Esophagus squamous epithelium (tissue), 5 donors: ENCODE results near the gene OR5AU1. TPM values are rescaled to one million over a fixed set of nuclear protein-coding genes. Genes with fewer than 3 reads are reported as not detected.
A peak's percentile ranks its signal among the peaks of the same experiment; 100 is the strongest.

Experiments
- DNase-seq: peaks from one replicate; lab custom pipeline; 2025; lab: John Stamatoyannopoulos, UW
- H3K27ac ChIP-seq, 4 donors: fragments of 200-600 bp; sonication (generic); one replicate each; pipeline ENCODE4 v1.5.1; 2016 to 2019; ENCODE audit warnings: mild to moderate bottlenecking in 1 of 4
- H3K27me3 ChIP-seq, 4 donors: fragments of 200-600 bp; sonication (generic); 1 replicate in 3 of 4; 2 replicates in 1 of 4; pipeline versions ENCODE4 v1.5.1 to v1.6.0; 2017 to 2021; ENCODE audit warnings: antibody characterized with exemption in 1 of 4
- H3K36me3 ChIP-seq, 3 donors: fragments of 200-600 bp; sonication (generic); one replicate each; pipeline ENCODE4 v1.5.1; 2016 to 2019
- H3K4me1 ChIP-seq, 3 donors: fragments of 200-600 bp; sonication (generic); one replicate each; pipeline ENCODE4 v1.5.1; 2017 to 2019
- H3K4me3 ChIP-seq, 4 donors: fragments of 200-600 bp; sonication (generic); 1 replicate in 3 of 4; 2 replicates in 1 of 4; pipeline ENCODE4 v1.5.1; 2016 to 2019; ENCODE audit warnings: mild to moderate bottlenecking in 2 of 4, moderate library complexity in 1 of 4
- H3K9me3 ChIP-seq, 3 donors: fragments of 200-600 bp; sonication (generic); one replicate each; pipeline ENCODE4 v1.5.1; 2016 to 2019
- CTCF ChIP-seq, 6 experiments: fragments of 450-650 bp in 4 of 6; fragments of 200-600 bp in 2 of 6; sonication (generic) in 2 of 6; IDR thresholded peaks; one replicate each; pipeline ENCODE4 v1.5.1; 2016 to 2019; ENCODE audit warnings: antibody characterized with exemption in 6 of 6, mild to moderate bottlenecking in 4 of 6, moderate library complexity in 4 of 6
- POLR2A ChIP-seq, 4 donors: fragments of 450-650 bp; IDR thresholded peaks; one replicate each; pipeline ENCODE4 v1.6.1; 2017; ENCODE audit warnings: antibody characterized with exemption in 4 of 4, mild to moderate bottlenecking in 4 of 4, moderate library complexity in 3 of 4
- WGBS, 2 donors: methylation state at CpG; one replicate each; pipeline ENCODE4 v1.1.5; 2018; 5-methylcytosine and 5-hydroxymethylcytosine counted together
- intact Hi-C: fragments of 100-400 bp; cut with DNase I; formaldehyde crosslinking; loops from one replicate; pipeline ENCODE4 v1.15.0; 2022
- total RNA-seq, 4 donors: library from RNA; depleted of rRNA; stranded (reverse); fragments of >200 nt; gene quantifications; one replicate each; pipeline ENCODE4 v1.1.0, GENCODE V29; 2016
- donor health status: DM: yes; HTN: yes; CAD: no.

Gene OR5AU1
- total RNA-seq, 4 donors from 2014 or later, result not detected

GRCh38 chr14:21142357-21142756, 13.5 kb downstream of the OR5AU1 start:
- Histone ChIP-seq H3K4me1 (no peaks in the 10 kb centered on the region), H3K4me3 (no peak overlapping the region), H3K9me3 (peaks cover 0 to 9% (median 8%) of the 10 kb centered on the region in 3 donors), H3K27me3 (peaks cover 0 to 4% (median 0%) of the 10 kb centered on the region in 4 donors), H3K27ac (no peak overlapping the region), H3K36me3 (no peaks in the 10 kb centered on the region)
- 85 to 96% methylated on average over 1 of the region's 1 CpG for WGBS, 2 donors
- TF ChIP-seq POLR2A (IDR thresholded peaks at IDR 0.05) (no peak), CTCF (IDR thresholded peaks at IDR 0.05) (no peak)
- intact Hi-C loops, result no loop called here
- DNase-seq, result no peak

- 6 to 17% methylated on average over 1 of the region's 1 CpG for WGBS, 2 donors
- Histone ChIP-seq H3K36me3 (no peaks in the 10 kb centered on the region), H3K4me3 (no peak overlapping the region), H3K27ac (no peak overlapping the region), H3K9me3 (no peaks in the 10 kb centered on the region), H3K4me1 (no peaks in the 10 kb centered on the region), H3K27me3 (no peaks in the 10 kb centered on the region)
- no peak for TF ChIP-seq POLR2A (IDR thresholded peaks at IDR 0.05)
- TF ChIP-seq CTCF (IDR thresholded peaks at IDR 0.05), result peak; percentile 24 to 62 (median 44)
- intact Hi-C loops, result no loop called here
- DNase-seq, result no peak
Observed at GRCh38 chr14:21136024-21136423, 19.8 kb downstream of the OR5AU1 start.

GRCh38 chr14:21133901-21134300, 22.0 kb downstream of the OR5AU1 start:
- Histone ChIP-seq H3K36me3 (no peaks in the 10 kb centered on the region), H3K9me3 (no peaks in the 10 kb centered on the region), H3K27me3 (no peaks in the 10 kb centered on the region), H3K27ac (no peak overlapping the region), H3K4me3 (no peak overlapping the region), H3K4me1 (no peaks in the 10 kb centered on the region)
- TF ChIP-seq POLR2A (IDR thresholded peaks at IDR 0.05) (no peak), CTCF (IDR thresholded peaks at IDR 0.05) (no peak)
- intact Hi-C loops, result no loop called here
- WGBS, 2 donors, result 50 to 60% methylated on average over 1 of the region's 1 CpG
- DNase-seq, result no peak

GRCh38 chr14:21123429-21123828, 32.4 kb downstream of the OR5AU1 start:
- Histone ChIP-seq H3K27ac (no peak overlapping the region), H3K36me3 (no peaks in the 10 kb centered on the region), H3K4me3 (no peak overlapping the region), H3K9me3 (no peaks in the 10 kb centered on the region), H3K4me1 (peaks cover 0 to 8% (median 0%) of the 10 kb centered on the region in 3 donors), H3K27me3 (no peaks in the 10 kb centered on the region)
- intact Hi-C loops, result no loop called here
- TF ChIP-seq POLR2A (IDR thresholded peaks at IDR 0.05) (no peak), CTCF (IDR thresholded peaks at IDR 0.05) (no peak)
- DNase-seq, result no peak
- WGBS, 2 donors, result 57 to 78% methylated on average over 1 of the region's 1 CpG

GRCh38 chr14:21121122-21121521, 34.7 kb downstream of the OR5AU1 start:
- Histone ChIP-seq H3K27ac (no peak overlapping the region), H3K4me3 (no peak overlapping the region), H3K4me1 (peaks cover 0 to 8% (median 0%) of the 10 kb centered on the region in 3 donors), H3K9me3 (no peaks in the 10 kb centered on the region), H3K36me3 (no peaks in the 10 kb centered on the region), H3K27me3 (no peaks in the 10 kb centered on the region)
- WGBS, 2 donors, result 40 to 63% methylated on average over 1 of the region's 1 CpG
- DNase-seq, result no peak
- intact Hi-C loops, result no loop called here
- TF ChIP-seq POLR2A (IDR thresholded peaks at IDR 0.05) (no peak), CTCF (IDR thresholded peaks at IDR 0.05) (no peak)
